B cell (primary cell): ENCODE measurements around the gene MYO1H. TPM values are rescaled to one million over a fixed set of nuclear protein-coding genes. Genes with fewer than 3 reads are reported as not detected.

Experiments used
- ATAC-seq: fragments of 200-7000 bp; cut with Tn5 transposase; one replicate; pipeline ENCODE4 v1.10.0; 2021; ENCODE audit warnings: low read depth, mild to moderate bottlenecking, moderate number of reproducible peaks, moderate library complexity
- CTCF ChIA-PET: fragments of 350-600 bp; sonication (Branson Sonifier 250); formaldehyde crosslinking; loops from one replicate; lab custom pipeline; 2021; ENCODE audit warnings: antibody characterized with exemption, inconsistent platforms; lab: Charles Lee
- POLR2A ChIA-PET: fragments of 350-600 bp; sonication (Branson Sonifier 250); formaldehyde crosslinking; loops from one replicate; lab custom pipeline; 2021; ENCODE audit warnings: antibody characterized with exemption; lab: Charles Lee
- DNase-seq: peaks from one replicate; pipeline ENCODE4 v3.0.0; 2013
- H2AFZ ChIP-seq: 2 replicates; pipeline ENCODE4 v1.6.1; 2012; ENCODE audit warnings: mild to moderate bottlenecking, low read depth, low read length; ENCODE audit not compliant: insufficient read depth, poor library complexity, severe bottlenecking
- H3K27ac ChIP-seq, 2 donors: 1 replicate in 1 of 2; 2 replicates in 1 of 2; pipeline ENCODE4 v1.5.1; 2012 to 2013; ENCODE audit warnings: low read length in 2 of 2, mild to moderate bottlenecking in 2 of 2, moderate library complexity in 1 of 2
- H3K27me3 ChIP-seq, 4 experiments: fragments of 200-600 bp in 1 of 4; sonication (generic) in 1 of 4; replicated peaks in 1 of 4; 1 replicate in 2 of 4; 2 replicates in 2 of 4; pipeline versions ENCODE4 v1.6.1 to v1.7.0; 2013 to 2016; ENCODE audit warnings: low read length in 3 of 4, mild to moderate bottlenecking in 2 of 4, mixed read lengths in 1 of 4, moderate library complexity in 1 of 4; ENCODE audit not compliant: insufficient read depth in 4 of 4, control insufficient read depth in 3 of 4; ENCODE audit errors: control extremely low read depth in 1 of 4
- H3K36me3 ChIP-seq, 2 experiments: replicated peaks in 1 of 2; 1 replicate in 1 of 2; 2 replicates in 1 of 2; pipeline versions ENCODE4 v1.6.1 to v1.7.1; 2013; ENCODE audit warnings: low read length in 1 of 2; ENCODE audit not compliant: insufficient read depth in 2 of 2, control insufficient read depth in 1 of 2; ENCODE audit errors: control extremely low read depth in 1 of 2, extremely low read depth in 1 of 2
- H3K4me1 ChIP-seq, 2 donors: fragments of 200-600 bp in 1 of 2; sonication (generic) in 1 of 2; 1 replicate in 1 of 2; 2 replicates in 1 of 2; pipeline versions ENCODE4 v1.5.1 to v1.6.1; 2013 to 2017; ENCODE audit warnings: low read length in 2 of 2; ENCODE audit not compliant: control insufficient read depth in 2 of 2, insufficient read depth in 2 of 2
- H3K4me2 ChIP-seq: replicated peaks from 2 replicates; pipeline ENCODE3; 2012; ENCODE audit warnings: mild to moderate bottlenecking, low read depth, low read length; ENCODE audit not compliant: poor library complexity, severe bottlenecking
- H3K4me3 ChIP-seq, 5 experiments: fragments of 200-600 bp in 1 of 5; sonication (generic) in 1 of 5; 1 replicate in 3 of 5; 2 replicates in 2 of 5; pipeline versions ENCODE4 v1.5.1 to v1.7.0; 2011 to 2016; ENCODE audit warnings: low read length in 4 of 5, mild to moderate bottlenecking in 4 of 5, low read depth in 2 of 5, control low read depth in 1 of 5, moderate library complexity in 1 of 5; ENCODE audit not compliant: insufficient read depth in 1 of 5; ENCODE audit errors: control extremely low read depth in 1 of 5, extremely low read depth in 1 of 5
- H3K79me2 ChIP-seq: fragments of 200-600 bp; sonication (generic); one replicate; pipeline ENCODE4 v1.6.0; 2016; ENCODE audit warnings: low read length; ENCODE audit not compliant: control insufficient read depth, insufficient read depth
- H3K9ac ChIP-seq: fragments of 200-600 bp; sonication (generic); 2 replicates; pipeline ENCODE4 v1.6.1; 2017; ENCODE audit warnings: mild to moderate bottlenecking, low read length, moderate library complexity
- H3K9me3 ChIP-seq, 3 donors: one replicate each; pipeline versions ENCODE4 v1.6.1 to v1.7.1; 2013; ENCODE audit warnings: low read length in 2 of 3; ENCODE audit not compliant: control insufficient read depth in 2 of 3, insufficient read depth in 1 of 3; ENCODE audit errors: control extremely low read depth in 1 of 3
- H4K20me1 ChIP-seq: 2 replicates; pipeline ENCODE4 v1.6.0; 2012; ENCODE audit warnings: mild to moderate bottlenecking, low read length; ENCODE audit not compliant: insufficient read depth, control insufficient read depth, poor library complexity, severe bottlenecking
- H3K27ac Mint-ChIP-seq: one replicate; pipeline ENCODE4 v1.8.0; 2021; ENCODE audit warnings: mixed read lengths
- H3K27me3 Mint-ChIP-seq: one replicate; pipeline ENCODE4 v1.8.0; 2021; ENCODE audit warnings: mixed read lengths
- H3K4me1 Mint-ChIP-seq: one replicate; pipeline ENCODE4 v1.8.0; 2021; ENCODE audit warnings: mixed read lengths
- H3K4me3 Mint-ChIP-seq: one replicate; pipeline ENCODE4 v1.8.0; 2021; ENCODE audit warnings: mixed read lengths
- H3K9me3 Mint-ChIP-seq: one replicate; pipeline ENCODE4 v1.8.0; 2022; ENCODE audit warnings: mixed read lengths; ENCODE audit not compliant: insufficient read depth
- CTCF ChIP-seq: fragments of 200-600 bp; IDR thresholded peaks from one replicate; pipeline ENCODE4 v1.8.0; 2022; ENCODE audit warnings: antibody characterized with exemption, mild to moderate bottlenecking
- EZH2 ChIP-seq: IDR thresholded peaks from 2 replicates; pipeline ENCODE4 v1.6.1; 2012; ENCODE audit warnings: borderline replicate concordance, low read depth, mild to moderate bottlenecking, moderate library complexity, low read length; ENCODE audit not compliant: insufficient read depth, poor library complexity, severe bottlenecking
- WGBS: methylation state at CpG from one replicate; pipeline ENCODE4 v1.1.5; 2013; ENCODE audit warnings: missing lambda C conversion rate; ENCODE audit not compliant: insufficient coverage; 5-methylcytosine and 5-hydroxymethylcytosine counted together
- intact Hi-C: fragments of 100-400 bp; cut with micrococcal nuclease; formaldehyde crosslinking; loops from one replicate; pipeline ENCODE4 v1.10.0; 2022
- polyA plus RNA-seq: library from polyadenylated mRNA; depleted of rRNA; stranded (reverse); fragments of >200 nt; gene quantifications from 2 replicates; pipeline ENCODE4 v1.2.3, GENCODE V29; 2012
- total RNA-seq, 2 donors: library from RNA; stranded (reverse); fragments of 120-200 nt in 1 of 2; gene quantifications; 1 replicate in 1 of 2; 2 replicates in 1 of 2; pipeline versions ENCODE4 v1.2.3 to v1.2.4, GENCODE V29; 2013 to 2022

MYO1H gene
- total and polyA plus RNA-seq, 2 donors (not counting 1 experiment from before 2014, with no cell fraction given): not detected

- over 99% methylated on average over 18 of the region's 23 CpGs for WGBS
- intact Hi-C loops: no loop called here
- H3K27ac ChIP-seq: no peak overlapping the region
- no peak overlapping the region for H3K4me3 ChIP-seq
- DNase-seq: no peak
- H3K27me3 ChIP-seq: no peaks in the 10 kb centered on the region
- H3K4me3 Mint-ChIP-seq: no peak overlapping the region
- ATAC-seq: no peak
- H3K27me3 Mint-ChIP-seq: no peaks in the 10 kb centered on the region
- no peak overlapping the region for H3K4me2 ChIP-seq
- H3K9ac ChIP-seq: no peak overlapping the region
- no peak overlapping the region for H3K27ac Mint-ChIP-seq
- no peaks in the 10 kb centered on the region for H3K9me3 ChIP-seq
- no peaks in the 10 kb centered on the region for H3K79me2 ChIP-seq
- no peaks in the 10 kb centered on the region for H3K9me3 Mint-ChIP-seq
- peaks cover 8 to 79% of the 10 kb centered on the region in 2 experiments for H3K36me3 ChIP-seq
- ChIA-PET POLR2A (no interaction called here), CTCF (no interaction called here)
- H4K20me1 ChIP-seq: no peaks in the 10 kb centered on the region
- TF ChIP-seq EZH2 (no peak), CTCF (no peak)
- H3K4me1 Mint-ChIP-seq: no peaks in the 10 kb centered on the region
- no peaks in the 10 kb centered on the region for H3K4me1 ChIP-seq
- no peak overlapping the region for H2AFZ ChIP-seq
These were observed 103.7 kb downstream of the MYO1H start for GRCh38 chr12:109451400-109451799.

GRCh38 chr12:109452489-109452888 is 104.8 kb downstream of the MYO1H start:
- no peaks in the 10 kb centered on the region for H3K9me3 ChIP-seq
- H3K4me3 ChIP-seq: no peak overlapping the region
- H3K4me1 Mint-ChIP-seq: no peaks in the 10 kb centered on the region
- no peaks in the 10 kb centered on the region for H4K20me1 ChIP-seq
- DNase-seq (no peak), ATAC-seq (no peak)
- H3K79me2 ChIP-seq: no peaks in the 10 kb centered on the region
- no peaks in the 10 kb centered on the region for H3K4me1 ChIP-seq
- intact Hi-C loops: no loop called here
- H2AFZ ChIP-seq: no peak overlapping the region
- no peaks in the 10 kb centered on the region for H3K27me3 Mint-ChIP-seq
- H3K36me3 ChIP-seq: peaks cover 16 to 83% of the 10 kb centered on the region in 2 experiments
- no peaks in the 10 kb centered on the region for H3K9me3 Mint-ChIP-seq
- H3K9ac ChIP-seq: no peak overlapping the region
- no peak overlapping the region for H3K27ac Mint-ChIP-seq
- 20% methylated on average over 1 of the region's 2 CpGs for WGBS
- TF ChIP-seq CTCF (no peak), EZH2 (no peak)
- ChIA-PET CTCF (no interaction called here), POLR2A (no interaction called here)
- no peak overlapping the region for H3K4me3 Mint-ChIP-seq
- H3K4me2 ChIP-seq: no peak overlapping the region
- H3K27ac ChIP-seq: no peak overlapping the region
- H3K27me3 ChIP-seq: no peaks in the 10 kb centered on the region
